Activated CD8-positive, alpha-beta memory T cell treated with anti-CD3 and anti-CD28 coated beads, Interleukin-2, amount 50 U/mL, for 1 hour (primary cell): ENCODE results near the gene PBOV1.

Experiments
- DNase-seq: peaks from one replicate; pipeline ENCODE4 v3.0.0-alpha.2; 2020; ENCODE audit errors: extremely low read depth

PBOV1 gene

DNA sequence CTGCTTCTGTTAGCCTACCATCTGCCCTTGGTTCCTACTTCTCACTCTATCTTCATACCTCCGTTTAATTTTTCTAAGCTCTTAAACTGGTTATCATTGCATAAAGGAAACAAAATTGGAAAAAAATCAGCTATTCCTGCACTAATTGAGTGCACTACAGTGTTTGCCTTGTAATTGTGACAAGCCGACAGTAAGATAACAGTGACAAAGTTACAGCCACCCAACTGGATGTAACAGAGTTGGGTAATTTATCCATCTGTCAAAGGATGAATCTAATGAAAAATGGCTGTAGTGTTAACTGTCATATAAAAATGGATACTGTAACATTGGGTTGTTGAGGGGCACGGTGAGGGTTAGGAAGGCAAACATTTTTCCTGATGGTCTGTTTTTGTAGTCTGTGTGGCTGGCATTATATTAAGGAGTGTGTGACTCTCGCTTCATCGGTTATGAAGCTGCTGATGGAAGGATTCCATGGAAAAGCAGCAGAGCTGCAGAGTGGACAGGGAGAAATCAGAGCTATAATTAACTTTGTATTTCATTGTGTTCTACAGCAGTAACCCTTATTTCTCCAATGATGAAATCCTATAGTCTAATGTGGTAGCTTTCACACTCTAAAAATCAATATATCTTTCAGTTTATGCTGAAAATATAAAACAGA is 12.7 kb downstream of the PBOV1 start:
- no peak for DNase-seq

DNA sequence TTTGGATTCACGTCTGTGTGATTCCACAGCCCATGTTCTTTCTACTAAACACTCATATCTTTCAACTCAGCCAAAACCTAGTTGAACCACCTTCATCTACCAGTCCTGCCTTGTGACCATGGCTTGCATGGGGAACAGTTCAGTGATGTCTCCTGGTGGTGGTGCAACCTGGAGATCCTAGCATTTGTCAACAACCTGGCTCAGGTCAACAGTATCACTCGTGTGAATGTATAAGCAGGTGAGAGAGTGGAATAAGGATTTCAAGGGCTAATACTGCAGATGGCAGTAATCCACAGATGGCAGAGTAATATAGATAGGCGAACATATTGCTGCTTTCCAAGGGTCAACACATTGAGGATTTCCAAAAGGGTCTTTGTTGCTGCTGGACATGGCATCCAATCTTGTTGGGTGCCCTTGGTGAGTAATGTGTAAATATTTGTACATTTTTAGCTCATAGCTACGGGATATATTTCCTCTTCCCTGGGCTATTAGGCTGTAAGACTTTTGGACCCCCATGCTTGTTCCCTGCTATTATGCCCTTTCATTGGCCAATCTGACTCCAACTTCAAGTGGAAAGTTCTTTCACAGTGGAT is 13.4 kb downstream of the PBOV1 start:
- DNase-seq = no peak

DNA sequence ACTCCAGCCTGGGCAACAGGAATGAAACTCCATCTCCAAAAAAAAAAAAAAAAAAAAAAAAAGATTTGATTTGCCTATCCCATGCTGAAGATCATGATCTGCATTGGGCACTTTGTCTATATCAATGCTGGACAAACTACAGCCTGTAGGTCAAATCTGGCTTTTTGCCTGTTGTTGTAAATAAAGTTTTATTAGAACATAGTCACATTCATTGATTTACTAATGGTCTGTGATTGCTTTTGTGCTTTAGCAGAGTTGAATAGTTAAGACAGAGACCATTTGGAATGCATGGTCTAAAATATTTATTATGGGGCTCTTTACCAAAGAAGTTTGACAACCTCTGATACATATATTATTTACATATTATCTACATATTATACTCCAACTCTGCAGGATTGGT is 14.0 kb downstream of the PBOV1 start:
- DNase-seq = no peak

DNA sequence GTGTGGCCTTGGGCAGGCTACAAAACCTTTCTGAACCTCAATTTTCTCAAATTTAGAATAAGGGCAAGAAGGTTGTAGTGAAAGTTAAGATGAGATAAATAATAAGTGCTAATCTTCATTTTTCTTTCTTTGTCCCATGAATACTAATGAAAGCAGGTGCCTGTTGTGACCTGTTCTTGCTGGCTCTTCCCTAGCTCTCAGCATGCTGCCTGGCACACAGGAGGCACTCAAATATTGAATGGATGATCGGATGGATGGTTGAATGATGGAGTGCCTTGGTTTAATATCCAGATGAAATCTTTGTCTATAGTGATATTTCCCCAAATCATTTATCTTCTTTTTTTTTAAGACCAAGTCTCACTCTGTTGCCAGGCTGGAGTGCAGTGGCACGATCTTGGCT is 15.0 kb downstream of the PBOV1 start:
- no peak for DNase-seq

DNA sequence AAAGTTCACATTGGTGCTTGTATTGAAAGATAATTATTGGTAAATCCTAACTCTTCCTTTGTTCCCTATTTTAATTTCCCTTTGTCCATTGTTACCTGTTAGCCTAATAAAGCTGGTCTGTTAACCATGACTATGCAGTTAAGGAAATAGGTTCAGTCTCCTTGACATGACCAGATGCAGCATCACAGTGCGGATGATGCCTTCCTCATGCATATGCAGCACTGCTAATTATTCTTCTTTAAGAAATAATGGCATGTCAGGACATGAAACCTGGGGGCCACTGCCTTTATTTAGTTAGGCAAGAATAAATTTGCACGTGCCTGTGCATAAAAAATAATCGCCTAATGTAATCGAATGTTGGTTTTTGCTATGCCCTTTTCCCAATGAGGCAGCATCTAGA is 16.5 kb downstream of the PBOV1 start:
- no peak for DNase-seq

DNA sequence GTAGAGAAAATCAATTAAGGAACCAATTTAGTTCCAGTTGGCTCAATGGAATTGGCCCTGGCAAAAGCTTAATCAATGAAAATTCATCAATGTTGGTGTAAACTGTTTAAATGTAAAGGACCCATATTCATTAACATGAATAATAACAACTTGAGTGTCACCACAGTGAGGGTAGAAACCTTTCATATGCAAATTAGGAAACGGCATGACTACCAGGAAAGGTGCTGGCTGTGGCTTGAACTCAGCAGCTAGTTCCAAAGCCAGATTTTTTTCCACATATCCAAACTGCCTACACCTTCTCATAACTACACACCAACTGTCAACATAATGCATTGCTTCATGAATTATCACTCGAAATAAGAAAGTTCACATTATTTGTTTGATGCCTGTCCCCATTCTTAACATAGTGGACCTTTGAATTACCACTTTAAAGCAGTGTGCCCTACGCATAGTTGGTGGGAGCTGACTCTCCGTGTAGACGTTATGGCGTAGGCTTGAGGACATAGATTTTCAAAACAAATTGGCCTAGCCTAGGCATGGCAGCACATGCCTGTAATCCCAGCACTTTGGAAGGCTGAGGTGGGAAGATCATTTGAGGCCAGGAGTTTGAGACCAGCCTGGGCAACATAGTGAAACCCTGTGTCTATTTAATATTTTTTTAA is 19.7 kb downstream of the PBOV1 start:
- no peak for DNase-seq

DNA sequence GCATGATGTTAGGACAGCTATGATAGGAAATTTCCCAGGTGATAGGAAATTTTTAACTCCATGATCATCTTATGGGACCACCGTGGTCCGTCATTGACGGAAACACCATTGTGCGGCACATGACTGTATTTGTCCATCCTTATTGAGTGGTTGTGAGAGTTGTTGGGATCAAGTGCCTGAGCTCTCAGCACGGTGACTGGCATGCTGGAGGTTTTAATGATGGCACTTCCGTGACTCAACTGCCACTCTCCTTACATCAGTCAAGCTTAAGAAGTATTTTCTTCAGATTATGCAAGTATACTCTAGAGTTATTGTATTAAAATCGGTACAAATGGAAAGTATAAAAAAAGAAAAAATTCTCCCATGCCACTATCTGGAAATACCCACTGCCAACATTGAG is 20.7 kb downstream of the PBOV1 start:
- no peak for DNase-seq

DNA sequence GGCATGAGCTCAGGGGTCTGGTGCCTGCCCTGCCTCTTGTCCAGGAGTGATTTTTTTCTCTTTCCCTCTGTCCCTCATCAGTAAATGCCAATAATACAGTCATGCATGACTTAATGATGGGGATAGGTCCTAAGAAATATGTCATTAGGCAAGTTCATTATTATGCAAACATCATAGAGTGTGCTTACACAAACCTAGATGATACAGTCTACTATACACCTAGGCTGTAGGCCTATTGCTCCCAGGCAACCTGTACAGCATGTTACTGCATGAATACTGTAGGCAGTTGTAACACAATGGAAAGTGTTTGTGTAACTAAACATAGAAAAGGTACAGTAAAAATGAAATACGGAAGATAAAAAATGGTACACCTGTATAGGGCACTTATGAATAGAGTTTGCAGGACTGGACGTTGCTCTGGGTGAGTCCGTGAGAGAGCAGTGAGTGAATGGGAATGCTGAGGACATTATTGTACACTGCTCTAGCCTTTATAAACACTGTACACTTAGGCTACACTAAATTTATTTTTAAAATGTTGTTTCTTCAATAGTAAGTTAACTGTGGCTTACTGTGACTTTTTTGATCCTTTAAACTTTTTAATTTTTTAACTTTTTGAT is 22.1 kb downstream of the PBOV1 start:
- DNase-seq = no peak

DNA sequence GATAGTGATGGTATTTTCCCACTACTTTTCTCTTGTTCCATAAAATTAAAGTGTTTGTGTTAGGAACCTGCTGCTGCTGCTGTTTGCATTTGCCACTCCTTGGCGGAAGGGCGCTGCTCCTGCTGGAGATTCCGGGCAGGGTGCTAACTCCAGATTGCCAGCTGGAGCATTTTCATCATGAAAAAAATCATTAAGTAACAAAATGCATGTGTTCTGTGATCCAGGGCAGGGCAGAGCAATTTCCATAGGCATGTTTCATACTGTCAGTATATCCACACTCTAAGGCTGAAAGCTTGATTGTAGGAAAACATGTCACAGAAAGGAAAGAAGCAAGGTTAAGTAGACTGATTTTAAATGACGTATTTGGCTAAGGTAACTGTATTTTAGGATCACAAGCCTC is 24.0 kb downstream of the PBOV1 start:
- no peak for DNase-seq

DNA sequence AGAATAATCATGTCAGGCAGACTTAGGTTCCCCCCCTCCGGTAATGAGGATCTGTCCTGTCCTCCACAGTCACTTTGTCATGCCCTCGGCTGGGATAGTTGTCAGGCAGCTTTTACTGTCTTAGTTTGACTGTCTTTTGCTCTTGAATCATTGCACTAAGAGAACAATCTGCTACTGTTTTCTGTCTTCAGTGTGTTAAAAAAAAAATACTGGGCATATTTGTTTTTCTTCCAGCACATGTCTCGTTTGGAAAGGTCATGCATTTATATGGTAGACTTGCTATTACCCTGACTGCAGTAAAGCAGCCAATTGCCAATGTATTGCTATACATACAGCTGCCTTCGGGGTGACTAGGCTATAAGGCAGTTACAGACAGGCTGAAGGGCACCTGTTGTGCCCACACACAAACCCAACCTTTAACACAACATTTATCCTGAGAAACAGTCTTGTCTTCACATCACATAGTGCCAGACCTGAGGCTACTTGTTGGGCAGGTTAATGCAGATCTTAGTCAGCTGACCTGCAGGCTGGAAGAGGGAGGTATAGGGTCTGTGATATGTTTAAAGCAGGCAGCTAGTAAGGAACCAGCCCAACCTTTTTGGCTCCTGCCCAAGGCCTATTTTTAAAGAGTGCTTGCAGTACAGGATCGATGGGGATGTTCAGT is 29.9 kb downstream of the PBOV1 start:
- no peak for DNase-seq

DNA sequence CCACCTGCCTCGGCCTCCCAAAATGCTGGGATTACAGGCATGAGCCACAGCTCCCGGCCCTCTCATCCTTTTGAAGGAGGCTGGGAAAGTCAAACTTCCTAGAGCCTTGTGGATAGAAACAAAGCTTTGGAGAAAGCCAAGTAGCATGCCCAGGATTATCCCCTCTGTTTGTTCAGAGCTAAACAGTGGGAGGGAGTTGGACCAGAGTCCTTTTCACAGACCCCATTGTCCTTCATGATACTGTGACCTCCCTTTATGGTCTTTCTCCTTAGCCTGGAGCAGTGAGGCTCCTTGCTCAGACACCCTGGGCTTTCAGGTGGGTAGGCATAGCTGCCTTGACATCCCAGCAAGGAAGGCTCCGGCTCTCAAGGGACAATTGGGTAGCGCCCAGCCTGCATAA is 31.1 kb downstream of the PBOV1 start:
- no peak for DNase-seq

DNA sequence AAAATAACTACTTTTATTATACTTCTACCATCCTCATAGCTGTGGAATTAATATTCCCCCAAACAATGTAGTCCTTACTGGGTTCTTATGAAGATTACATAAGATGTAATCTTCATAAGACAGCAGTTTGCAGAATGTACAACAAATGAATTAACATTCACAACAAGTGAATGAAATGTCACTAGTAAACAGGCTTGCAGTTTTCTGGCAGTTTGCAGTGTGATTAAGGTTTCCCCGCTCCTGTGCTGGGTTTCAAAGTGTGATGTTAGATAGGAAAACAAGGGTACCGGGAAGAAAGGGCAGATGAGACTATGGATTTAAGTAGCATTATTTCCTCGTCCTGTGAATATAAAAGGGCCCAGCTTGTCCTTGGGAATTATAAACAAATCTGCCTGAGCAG is 34.1 kb downstream of the PBOV1 start:
- DNase-seq = no peak

DNA sequence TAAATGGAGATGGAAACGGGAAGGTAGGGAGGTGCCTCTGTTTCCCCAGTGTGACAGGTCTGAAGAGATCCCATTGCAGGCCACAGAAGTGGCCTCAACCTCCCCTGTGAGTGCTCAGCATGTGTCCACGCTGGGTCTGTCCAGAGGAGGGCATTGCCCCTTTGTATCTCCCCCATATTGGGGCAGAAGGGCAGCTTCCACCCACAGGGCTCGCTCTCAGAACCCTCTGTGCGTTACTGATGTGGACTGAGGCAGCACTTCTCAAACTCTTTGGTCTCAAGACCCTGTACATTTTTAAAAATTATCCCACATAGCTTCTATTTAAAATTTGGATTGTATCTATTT is 34.5 kb downstream of the PBOV1 start:
- DNase-seq = no peak

DNA sequence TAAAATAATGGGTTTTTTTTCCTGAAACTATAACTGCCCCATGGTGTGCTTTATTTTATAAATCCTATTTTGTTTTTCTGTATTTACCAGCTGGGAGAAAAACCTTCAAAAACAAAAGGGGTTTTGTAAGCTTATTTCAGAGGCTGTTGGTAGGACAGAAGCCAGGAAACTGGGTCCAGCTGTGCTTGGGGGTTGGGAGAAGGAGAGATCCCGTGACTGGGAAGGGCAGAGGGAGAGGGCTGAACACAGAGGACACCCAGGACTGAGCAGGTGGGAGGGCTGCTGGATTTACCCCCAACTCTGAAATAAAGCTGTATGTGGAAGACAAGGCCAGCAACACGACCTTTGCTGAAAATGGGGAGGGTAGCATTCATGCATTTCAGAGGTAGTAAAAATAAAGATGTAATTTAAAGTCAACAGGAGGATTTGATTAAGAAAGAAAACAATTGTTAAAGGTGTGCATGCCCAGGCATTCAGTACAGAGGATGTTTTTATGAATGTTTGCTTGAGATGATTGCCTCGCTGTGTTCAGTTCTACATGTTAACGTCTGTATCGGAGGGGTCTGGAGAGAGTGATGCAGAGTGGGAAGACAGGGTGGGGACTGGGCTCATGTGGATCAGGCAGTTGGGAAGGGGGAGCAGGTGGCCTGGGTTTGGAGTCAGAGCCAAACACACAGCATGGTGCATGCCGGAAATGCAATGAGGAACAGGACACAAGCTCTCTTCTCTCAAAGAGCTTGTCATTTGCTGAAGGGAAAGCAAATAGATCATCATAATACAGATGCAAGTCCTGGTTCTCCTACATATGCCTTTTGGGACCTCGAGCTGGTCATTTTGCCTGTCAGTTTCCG is 35.1 kb downstream of the PBOV1 start:
- DNase-seq = no peak

DNA sequence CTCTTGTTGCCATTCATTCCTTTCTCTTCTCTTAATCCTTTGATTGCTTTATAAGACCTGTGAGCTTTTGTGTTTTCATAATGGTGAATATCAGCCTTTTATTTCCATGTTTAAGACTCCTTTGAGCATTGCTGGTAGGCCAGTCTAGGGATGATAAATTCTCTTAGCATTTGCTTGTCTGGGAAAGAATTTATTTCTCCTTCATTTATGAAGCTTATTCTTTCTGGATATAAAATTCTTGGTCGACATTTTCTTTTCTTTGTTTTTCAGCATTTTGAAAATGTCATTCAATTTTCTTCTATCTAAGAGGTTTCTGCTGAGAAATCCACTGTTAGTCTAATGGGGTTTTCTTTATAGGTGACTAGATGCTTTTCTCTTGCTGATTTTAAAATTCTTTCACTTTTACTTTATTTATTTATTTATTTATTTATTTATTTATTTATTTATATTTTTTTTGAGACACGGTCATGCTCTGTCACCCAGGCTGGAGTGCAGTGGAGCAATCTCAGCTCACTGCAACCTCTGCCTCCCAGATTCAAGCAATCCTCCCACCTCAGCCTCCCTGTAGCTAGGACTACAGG is 41.5 kb downstream of the PBOV1 start:
- no peak for DNase-seq

DNA sequence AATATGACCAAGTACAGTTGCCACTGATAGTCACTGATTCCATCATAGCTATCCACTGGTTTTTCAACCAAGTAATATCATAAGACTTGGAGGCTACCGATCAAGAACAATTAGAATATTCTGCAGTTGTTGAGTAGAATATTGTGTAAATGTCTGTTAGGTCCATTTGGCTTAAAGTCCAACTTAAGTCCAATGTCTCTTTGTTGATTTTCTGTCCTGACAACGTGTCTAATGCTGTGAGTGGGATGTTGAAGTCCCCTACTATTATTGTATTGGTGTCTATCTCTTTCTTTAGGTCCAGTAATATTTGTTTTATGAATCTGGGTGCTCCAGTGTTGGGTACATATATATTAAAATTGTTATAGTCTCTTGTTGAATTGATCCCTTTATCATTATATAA is 42.7 kb downstream of the PBOV1 start:
- no peak for DNase-seq
